ENCODE measurements around the gene PIGV. TPM values are rescaled to one million over a fixed set of nuclear protein-coding genes. Genes with fewer than 3 reads are reported as not detected.
"Not testable (repeated sequence)": the region's sequence is repeated elsewhere in the genome, so short reads cannot be mapped to it uniquely, and the experiment has no call there.

PIGV gene
- total RNA-seq, 1 experiment from 2014 or later, result 15.7 TPM

DNA sequence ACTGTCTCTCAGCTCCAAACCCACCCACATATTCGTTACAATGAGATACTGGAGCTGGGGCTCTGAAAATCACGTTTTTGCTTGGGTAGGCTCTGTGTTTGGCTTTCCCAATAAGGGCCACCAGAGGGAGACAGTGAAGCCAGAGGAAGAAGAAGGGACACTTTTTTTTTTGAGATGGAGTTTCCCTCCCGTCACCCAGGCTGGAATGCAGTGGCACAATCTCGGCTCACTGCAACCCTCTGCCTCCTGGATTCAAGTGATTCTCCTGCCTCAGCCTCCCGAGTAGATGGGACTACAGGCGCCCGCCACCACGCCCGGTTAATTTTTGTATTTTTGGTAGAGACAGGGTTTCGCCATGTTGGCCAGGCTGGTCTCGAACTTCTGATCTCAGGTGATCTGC lies 22.4 kb downstream of the PIGV start:
- not testable (repeated sequence) for H3K4me3 ChIP-seq (ENCODE audit: low read length); H3K4me1 ChIP-seq (ENCODE audit: low read length); H2AFZ ChIP-seq (ENCODE audit: low read length); H3K4me2 ChIP-seq (ENCODE audit: low read depth, low read length, poor library complexity, severe bottlenecking); H3K36me3 ChIP-seq (ENCODE audit: insufficient read depth, low read length); H3K9me3 ChIP-seq (ENCODE audit: low read length); H3K9me2 ChIP-seq (replicated peaks; ENCODE audit: insufficient read depth, low read length); H3K9ac ChIP-seq (ENCODE audit: low read length); H3K79me2 ChIP-seq (ENCODE audit: low read length); H4K20me1 ChIP-seq (ENCODE audit: insufficient read depth, low read depth, low read length); H3K27me3 ChIP-seq (ENCODE audit: low read length); H3K27ac ChIP-seq (ENCODE audit: low read length)
- peak; percentile 89 for DNase-seq

DNA sequence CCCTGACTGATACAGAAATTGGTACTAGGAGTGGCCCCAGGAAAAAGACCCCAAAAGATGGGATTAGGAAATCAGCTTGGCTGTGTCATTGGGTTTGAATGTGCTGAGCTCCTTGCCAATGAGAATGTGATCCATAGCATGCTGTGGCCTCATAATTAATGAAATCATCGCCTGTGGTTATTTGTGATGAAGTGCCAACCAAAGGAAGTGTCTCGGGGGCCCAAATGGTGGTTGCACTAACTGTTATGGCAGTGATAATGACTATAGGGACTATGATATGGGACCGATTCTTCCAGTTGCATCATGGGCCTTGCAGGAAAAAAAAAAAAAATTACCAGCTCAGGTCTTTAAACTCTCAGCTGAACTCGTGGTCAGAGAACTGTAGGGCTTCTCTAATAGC lies 23.3 kb downstream of the PIGV start:
- H2AFZ ChIP-seq (ENCODE audit: low read length), result no peak overlapping the region
- H3K9me2 ChIP-seq (replicated peaks; ENCODE audit: insufficient read depth, low read length), result no peaks in the 10 kb centered on the region
- no peaks in the 10 kb centered on the region for H3K4me1 ChIP-seq (ENCODE audit: low read length)
- no peak overlapping the region for H3K9ac ChIP-seq (ENCODE audit: low read length)
- no peaks in the 10 kb centered on the region for H3K79me2 ChIP-seq (ENCODE audit: low read length)
- H3K36me3 ChIP-seq (ENCODE audit: insufficient read depth, low read length), result no peaks in the 10 kb centered on the region
- H3K4me3 ChIP-seq (ENCODE audit: low read length), result no peak overlapping the region
- no peaks in the 10 kb centered on the region for H4K20me1 ChIP-seq (ENCODE audit: insufficient read depth, low read depth, low read length)
- no peaks in the 10 kb centered on the region for H3K9me3 ChIP-seq (ENCODE audit: low read length)
- H3K4me2 ChIP-seq (ENCODE audit: low read depth, low read length, poor library complexity, severe bottlenecking), result no peak overlapping the region
- H3K27ac ChIP-seq (ENCODE audit: low read length), result no peak overlapping the region
- no peaks in the 10 kb centered on the region for H3K27me3 ChIP-seq (ENCODE audit: low read length)
- DNase-seq, result no peak

GRCh38 chr1:26811708-26812107 lies 24.0 kb downstream of the PIGV start:
- H3K4me2 ChIP-seq (ENCODE audit: low read depth, low read length, poor library complexity, severe bottlenecking), result no peak overlapping the region
- no peaks in the 10 kb centered on the region for H4K20me1 ChIP-seq (ENCODE audit: insufficient read depth, low read depth, low read length)
- no peaks in the 10 kb centered on the region for H3K79me2 ChIP-seq (ENCODE audit: low read length)
- no peak overlapping the region for H3K4me3 ChIP-seq (ENCODE audit: low read length)
- DNase-seq, result no peak
- H3K36me3 ChIP-seq (ENCODE audit: insufficient read depth, low read length), result no peaks in the 10 kb centered on the region
- no peak overlapping the region for H2AFZ ChIP-seq (ENCODE audit: low read length)
- H3K9me2 ChIP-seq (replicated peaks; ENCODE audit: insufficient read depth, low read length), result no peaks in the 10 kb centered on the region
- no peak overlapping the region for H3K9ac ChIP-seq (ENCODE audit: low read length)
- no peaks in the 10 kb centered on the region for H3K9me3 ChIP-seq (ENCODE audit: low read length)
- no peaks in the 10 kb centered on the region for H3K4me1 ChIP-seq (ENCODE audit: low read length)
- no peak overlapping the region for H3K27ac ChIP-seq (ENCODE audit: low read length)
- H3K27me3 ChIP-seq (ENCODE audit: low read length), result no peaks in the 10 kb centered on the region

GRCh38 chr1:26814377-26814776 lies 26.6 kb downstream of the PIGV start:
- H3K4me2 ChIP-seq (ENCODE audit: low read depth, low read length, poor library complexity, severe bottlenecking), result no peak overlapping the region
- H4K20me1 ChIP-seq (ENCODE audit: insufficient read depth, low read depth, low read length), result no peaks in the 10 kb centered on the region
- H3K27ac ChIP-seq (ENCODE audit: low read length), result no peak overlapping the region
- no peaks in the 10 kb centered on the region for H3K4me1 ChIP-seq (ENCODE audit: low read length)
- no peaks in the 10 kb centered on the region for H3K9me3 ChIP-seq (ENCODE audit: low read length)
- no peak overlapping the region for H3K4me3 ChIP-seq (ENCODE audit: low read length)
- H3K79me2 ChIP-seq (ENCODE audit: low read length), result no peaks in the 10 kb centered on the region
- H2AFZ ChIP-seq (ENCODE audit: low read length), result no peak overlapping the region
- no peaks in the 10 kb centered on the region for H3K27me3 ChIP-seq (ENCODE audit: low read length)
- DNase-seq, result no peak
- no peaks in the 10 kb centered on the region for H3K36me3 ChIP-seq (ENCODE audit: insufficient read depth, low read length)
- no peak overlapping the region for H3K9ac ChIP-seq (ENCODE audit: low read length)
- no peaks in the 10 kb centered on the region for H3K9me2 ChIP-seq (replicated peaks; ENCODE audit: insufficient read depth, low read length)

GRCh38 chr1:26814893-26815292 lies 27.1 kb downstream of the PIGV start:
- H3K79me2 ChIP-seq (ENCODE audit: low read length), result no peaks in the 10 kb centered on the region
- no peaks in the 10 kb centered on the region for H3K27me3 ChIP-seq (ENCODE audit: low read length)
- H3K27ac ChIP-seq (ENCODE audit: low read length), result no peak overlapping the region
- no peaks in the 10 kb centered on the region for H4K20me1 ChIP-seq (ENCODE audit: insufficient read depth, low read depth, low read length)
- H3K9me2 ChIP-seq (replicated peaks; ENCODE audit: insufficient read depth, low read length), result no peaks in the 10 kb centered on the region
- H3K36me3 ChIP-seq (ENCODE audit: insufficient read depth, low read length), result no peaks in the 10 kb centered on the region
- H3K4me3 ChIP-seq (ENCODE audit: low read length), result no peak overlapping the region
- DNase-seq, result no peak
- no peaks in the 10 kb centered on the region for H3K4me1 ChIP-seq (ENCODE audit: low read length)
- H3K4me2 ChIP-seq (ENCODE audit: low read depth, low read length, poor library complexity, severe bottlenecking), result no peak overlapping the region
- H3K9ac ChIP-seq (ENCODE audit: low read length), result no peak overlapping the region
- H3K9me3 ChIP-seq (ENCODE audit: low read length), result no peaks in the 10 kb centered on the region
- H2AFZ ChIP-seq (ENCODE audit: low read length), result no peak overlapping the region

- Histone ChIP-seq H3K79me2 (ENCODE audit: low read length) (no peaks in the 10 kb centered on the region), H3K27ac (ENCODE audit: low read length) (peak overlapping the region; percentile 85), H2AFZ (ENCODE audit: low read length) (peak overlapping the region; percentile 94), H3K4me2 (ENCODE audit: low read depth, low read length, poor library complexity, severe bottlenecking) (peak overlapping the region; percentile 69), H3K9ac (ENCODE audit: low read length) (peak overlapping the region; percentile 42), H3K27me3 (ENCODE audit: low read length) (no peaks in the 10 kb centered on the region), H3K9me2 (replicated peaks; ENCODE audit: insufficient read depth, low read length) (no peaks in the 10 kb centered on the region), H3K36me3 (ENCODE audit: insufficient read depth, low read length) (no peaks in the 10 kb centered on the region), H4K20me1 (ENCODE audit: insufficient read depth, low read depth, low read length) (no peaks in the 10 kb centered on the region), H3K4me3 (ENCODE audit: low read length) (peak overlapping the region; percentile 57), H3K9me3 (ENCODE audit: low read length) (no peaks in the 10 kb centered on the region), H3K4me1 (ENCODE audit: low read length) (peaks cover 18% of the 10 kb centered on the region)
- DNase-seq, result peak; percentile 94
Observed at GRCh38 chr1:26820784-26821269, 33.1 kb downstream of the PIGV start.

DNA sequence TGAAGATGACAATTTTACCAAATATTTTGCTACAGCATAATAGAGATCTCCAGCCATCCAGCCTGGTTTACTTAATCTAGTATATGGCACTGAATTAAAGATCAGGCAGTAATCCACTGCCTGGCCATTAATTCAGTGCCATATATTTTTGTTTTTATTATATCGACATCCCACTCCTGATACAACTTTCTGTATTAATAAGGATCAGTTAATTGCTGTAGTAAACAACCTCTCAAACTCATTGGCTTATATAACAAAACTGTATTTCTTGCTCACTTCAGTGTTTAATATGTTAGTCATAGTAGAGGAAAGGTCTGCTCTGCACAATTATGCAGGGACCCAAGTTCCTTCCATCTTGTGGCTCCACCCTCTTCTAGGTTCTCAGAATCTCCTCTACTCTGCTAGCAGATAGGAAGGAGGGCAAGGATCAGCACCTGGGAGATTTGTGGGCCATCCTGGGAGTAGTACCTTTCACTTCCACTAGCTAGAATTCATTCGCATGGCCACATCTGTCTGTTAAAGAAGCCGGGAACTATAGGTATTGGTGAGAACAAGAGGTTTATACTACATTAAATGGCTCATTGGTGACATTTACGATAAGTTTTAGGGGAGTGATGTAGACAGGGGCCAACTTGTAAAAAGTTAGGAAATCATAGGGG lies 35.1 kb downstream of the PIGV start:
- Histone ChIP-seq H3K9ac (ENCODE audit: low read length) (no peak overlapping the region), H3K36me3 (ENCODE audit: insufficient read depth, low read length) (no peaks in the 10 kb centered on the region), H3K4me3 (ENCODE audit: low read length) (no peak overlapping the region), H3K9me3 (ENCODE audit: low read length) (no peaks in the 10 kb centered on the region), H2AFZ (ENCODE audit: low read length) (no peak overlapping the region), H3K27me3 (ENCODE audit: low read length) (no peaks in the 10 kb centered on the region), H3K4me2 (ENCODE audit: low read depth, low read length, poor library complexity, severe bottlenecking) (no peak overlapping the region), H3K4me1 (ENCODE audit: low read length) (peaks cover 28% of the 10 kb centered on the region), H3K9me2 (replicated peaks; ENCODE audit: insufficient read depth, low read length) (no peaks in the 10 kb centered on the region), H3K27ac (ENCODE audit: low read length) (no peak overlapping the region), H3K79me2 (ENCODE audit: low read length) (peaks cover 14% of the 10 kb centered on the region), H4K20me1 (ENCODE audit: insufficient read depth, low read depth, low read length) (no peaks in the 10 kb centered on the region)
- peak; percentile 40 for DNase-seq

DNA sequence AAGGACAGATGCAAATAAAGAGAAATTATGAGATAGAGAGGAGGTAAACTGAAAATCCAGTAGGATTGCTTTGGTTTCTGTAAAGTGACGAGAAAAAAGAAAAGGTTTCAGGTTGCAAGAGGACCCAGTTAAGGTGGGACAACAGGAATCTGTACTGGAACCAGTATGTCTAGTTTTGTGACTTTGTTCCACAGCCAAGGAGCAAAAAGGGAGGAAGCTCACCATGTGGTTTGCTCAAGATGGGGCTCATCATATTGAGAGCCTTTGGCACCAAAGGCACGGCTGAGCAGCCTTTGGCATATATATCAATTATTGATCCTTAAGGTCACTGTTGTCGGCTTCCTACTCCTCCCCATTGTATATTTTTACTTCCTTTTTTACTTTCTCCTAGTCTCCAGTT lies 37.0 kb downstream of the PIGV start:
- Histone ChIP-seq H2AFZ (ENCODE audit: low read length) (no peak overlapping the region), H3K4me1 (ENCODE audit: low read length) (peaks cover 45% of the 10 kb centered on the region), H3K9ac (ENCODE audit: low read length) (no peak overlapping the region), H3K79me2 (ENCODE audit: low read length) (peaks cover 31% of the 10 kb centered on the region), H3K36me3 (ENCODE audit: insufficient read depth, low read length) (no peaks in the 10 kb centered on the region), H3K4me3 (ENCODE audit: low read length) (no peak overlapping the region), H3K4me2 (ENCODE audit: low read depth, low read length, poor library complexity, severe bottlenecking) (no peak overlapping the region), H3K9me2 (replicated peaks; ENCODE audit: insufficient read depth, low read length) (no peaks in the 10 kb centered on the region), H3K27ac (ENCODE audit: low read length) (no peak overlapping the region), H4K20me1 (ENCODE audit: insufficient read depth, low read depth, low read length) (no peaks in the 10 kb centered on the region), H3K27me3 (ENCODE audit: low read length) (no peaks in the 10 kb centered on the region), H3K9me3 (ENCODE audit: low read length) (no peaks in the 10 kb centered on the region)
- no peak for DNase-seq
